Measurements from ENCODE around the gene IL20RB. TPM values are rescaled to one million over a fixed set of nuclear protein-coding genes. Genes with fewer than 3 reads are reported as not detected.

IL20RB gene
- total and polyA plus RNA-seq, 2 donors (not counting 3 experiments of a cell fraction or from before 2014, with no cell fraction given): 0.79 to 1.6 TPM

- CTCF ChIA-PET: interaction anchor here (1.6 kb wide), 1 partner anchor 230 kb away, joined by 5 read pairs; the partner anchor contains the start of gene STAG1
- dilution Hi-C loops (cut with MboI; ENCODE audit: extremely low pct_ligation_motif_present, low sequenced_read_pairs): no loop called here
- DNase-seq (ENCODE audit: low read depth, low spot score): no peak
Observed at GRCh38 chr3:136982520-136983138, 24.8 kb downstream of the IL20RB start.

More at GRCh38 chr3:136982520-136983138, 24.8 kb downstream of the IL20RB start:
- no peaks in the 10 kb centered on the region for H4K20me1 ChIP-seq (replicated peaks; ENCODE audit: control insufficient read depth, extremely low read depth, insufficient read depth, low read length)
- no peak overlapping the region for H3K27ac ChIP-seq (ENCODE audit: insufficient read depth, low read depth, low read length)
- TF ChIP-seq POLR2AphosphoS5 (IDR thresholded peaks at IDR 0.05; ENCODE audit: insufficient read depth, low read depth, low read length) (no peak), MAX (IDR thresholded peaks at IDR 0.05; ENCODE audit: insufficient read depth, insufficient read length) (no peak), GATA2 (IDR thresholded peaks at IDR 0.05; ENCODE audit: insufficient read depth, insufficient read length, low read depth, low read length) (no peak), JUN (IDR thresholded peaks at IDR 0.05; ENCODE audit: borderline replicate concordance, insufficient read depth, insufficient read length, low read depth) (no peak), CTCF (IDR thresholded peaks at IDR 0.05; ENCODE audit: extremely low read depth in 1 of 2, insufficient read depth in 1 of 2, low read depth in 1 of 2, low read length in 2 of 2) (no peak), FOS (IDR thresholded peaks at IDR 0.05; ENCODE audit: borderline replicate concordance, insufficient read depth, low read length) (no peak), EZH2 (IDR thresholded peaks at IDR 0.05; ENCODE audit: borderline replicate concordance, low read depth, low read length, severe bottlenecking) (no peak), MYC (IDR thresholded peaks at IDR 0.05; ENCODE audit: low read depth, low read length) (no peak), POLR2A (IDR thresholded peaks at IDR 0.05; ENCODE audit: low read depth, low read length) (no peak)
- no peak for FAIRE-seq
- no peak overlapping the region for H3K4me2 ChIP-seq (ENCODE audit: insufficient read depth, low read length)
- H3K9me3 ChIP-seq (replicated peaks; ENCODE audit: control insufficient read depth, insufficient read depth, low read length): no peaks in the 10 kb centered on the region
- H2AFZ ChIP-seq (ENCODE audit: low read depth, low read length): no peak overlapping the region
- H3K4me1 ChIP-seq (ENCODE audit: control insufficient read depth, extremely low read depth, insufficient read depth, low read length): no peaks in the 10 kb centered on the region
- intact Hi-C loops (cut with micrococcal nuclease): no loop called here
- no peaks in the 10 kb centered on the region for H3K36me3 ChIP-seq (ENCODE audit: control insufficient read depth in 2 of 2, extremely low read depth in 1 of 2, insufficient read depth in 2 of 2, low read length in 2 of 2)
- H3K9me1 ChIP-seq (replicated peaks; ENCODE audit: control insufficient read depth, extremely low read depth, insufficient read depth, low read length): no peaks in the 10 kb centered on the region
- BruUV-seq (replicated peaks): no TSS peak
- POLR2A ChIA-PET: no interaction called here
- H3K27me3 ChIP-seq (ENCODE audit: control insufficient read depth in 2 of 2, insufficient read depth in 2 of 2, low read length in 2 of 2): no peaks in the 10 kb centered on the region
- H3K4me3 ChIP-seq (replicated peaks in 1 of 3; ENCODE audit: insufficient read depth in 1 of 3, low read depth in 1 of 3, low read length in 3 of 3): no peak overlapping the region
- no peaks in the 10 kb centered on the region for H3K79me2 ChIP-seq (ENCODE audit: control insufficient read depth, insufficient read depth, low read length)
- H3K9ac ChIP-seq (replicated peaks; ENCODE audit: extremely low read depth, insufficient read depth, low read length): no peak overlapping the region

Data from endothelial cell of umbilical vein (primary cell).